Measurements from ENCODE around the gene SCYGR4. TPM values are rescaled to one million over a fixed set of nuclear protein-coding genes. Genes with fewer than 3 reads are reported as not detected.

The SCYGR4 gene
- total RNA-seq, 1 experiment from 2014 or later, result not detected

GRCh38 chr2:227625420-227625819 is 8.1 kb downstream of the SCYGR4 start:
- no peak for TF ChIP-seq CTCF (IDR thresholded peaks at IDR 0.05; ENCODE audit: insufficient read depth in 1 of 2, low read depth in 1 of 2, low read length in 1 of 2, severe bottlenecking in 1 of 2, unreplicated experiment in 1 of 2)
- H3K27me3 Mint-ChIP-seq (ENCODE audit: insufficient read depth, unreplicated experiment), result no peaks in the 10 kb centered on the region
- H3K27me3 ChIP-seq (replicated peaks; ENCODE audit: control insufficient read depth, insufficient read depth, low read length), result no peaks in the 10 kb centered on the region
- ChIA-PET CTCF (no interaction called here), POLR2A (no interaction called here)
- peaks cover 15% of the 10 kb centered on the region for H3K9me3 Mint-ChIP-seq (ENCODE audit: unreplicated experiment)
- H3K4me1 ChIP-seq, result no peaks in the 10 kb centered on the region
- DNase-seq, result no peak
- H3K9me3 ChIP-seq, result no peaks in the 10 kb centered on the region
- intact Hi-C loops (cut with micrococcal nuclease; ENCODE audit: unreplicated experiment), result no loop called here
- H3K36me3 ChIP-seq (ENCODE audit: control insufficient read depth, insufficient read depth, low read length), result no peaks in the 10 kb centered on the region
- BruUV-seq (replicated peaks), result no TSS peak
- H3K4me1 Mint-ChIP-seq (ENCODE audit: low read depth, unreplicated experiment), result peaks cover 8% of the 10 kb centered on the region
- no peaks in the 10 kb centered on the region for H3K36me3 Mint-ChIP-seq (ENCODE audit: insufficient read depth, unreplicated experiment)
- H3K4me3 ChIP-seq (ENCODE audit: low read depth, low read length), result no peak overlapping the region
- no peak overlapping the region for H3K27ac Mint-ChIP-seq (ENCODE audit: unreplicated experiment)
- no peak overlapping the region for H3K4me3 Mint-ChIP-seq (ENCODE audit: unreplicated experiment)

GRCh38 chr2:227626580-227627151 is 9.4 kb downstream of the SCYGR4 start:
- TF ChIP-seq CTCF (IDR thresholded peaks at IDR 0.05; ENCODE audit: insufficient read depth in 1 of 2, low read depth in 1 of 2, low read length in 1 of 2, severe bottlenecking in 1 of 2, unreplicated experiment in 1 of 2), result no peak
- Histone ChIP-seq H3K36me3 (ENCODE audit: control insufficient read depth, insufficient read depth, low read length) (no peaks in the 10 kb centered on the region), H3K4me1 (no peaks in the 10 kb centered on the region), H3K4me3 (ENCODE audit: low read depth, low read length) (no peak overlapping the region), H3K9me3 (no peaks in the 10 kb centered on the region), H3K27me3 (replicated peaks; ENCODE audit: control insufficient read depth, insufficient read depth, low read length) (no peaks in the 10 kb centered on the region)
- intact Hi-C loops (cut with micrococcal nuclease; ENCODE audit: unreplicated experiment), result no loop called here
- no peaks in the 10 kb centered on the region for H3K27me3 Mint-ChIP-seq (ENCODE audit: insufficient read depth, unreplicated experiment)
- no TSS peak for BruUV-seq (replicated peaks)
- no peaks in the 10 kb centered on the region for H3K36me3 Mint-ChIP-seq (ENCODE audit: insufficient read depth, unreplicated experiment)
- peaks cover 15% of the 10 kb centered on the region for H3K9me3 Mint-ChIP-seq (ENCODE audit: unreplicated experiment)
- H3K27ac Mint-ChIP-seq (ENCODE audit: unreplicated experiment), result no peak overlapping the region
- DNase-seq, result no peak
- H3K4me1 Mint-ChIP-seq (ENCODE audit: low read depth, unreplicated experiment), result peaks cover 8% of the 10 kb centered on the region
- H3K4me3 Mint-ChIP-seq (ENCODE audit: unreplicated experiment), result no peak overlapping the region
- ChIA-PET POLR2A (no interaction called here), CTCF (no interaction called here)

- Histone ChIP-seq H3K9me3 (no peaks in the 10 kb centered on the region), H3K36me3 (ENCODE audit: control insufficient read depth, insufficient read depth, low read length) (no peaks in the 10 kb centered on the region), H3K4me1 (no peaks in the 10 kb centered on the region), H3K4me3 (ENCODE audit: low read depth, low read length) (no peak overlapping the region), H3K27me3 (replicated peaks; ENCODE audit: control insufficient read depth, insufficient read depth, low read length) (no peaks in the 10 kb centered on the region)
- intact Hi-C loops (cut with micrococcal nuclease; ENCODE audit: unreplicated experiment), result no loop called here
- CTCF ChIA-PET, result no interaction called here
- no TSS peak for BruUV-seq (replicated peaks)
- peaks cover 8% of the 10 kb centered on the region for H3K4me1 Mint-ChIP-seq (ENCODE audit: low read depth, unreplicated experiment)
- H3K36me3 Mint-ChIP-seq (ENCODE audit: insufficient read depth, unreplicated experiment), result no peaks in the 10 kb centered on the region
- no peak overlapping the region for H3K27ac Mint-ChIP-seq (ENCODE audit: unreplicated experiment)
- no peaks in the 10 kb centered on the region for H3K27me3 Mint-ChIP-seq (ENCODE audit: insufficient read depth, unreplicated experiment)
- POLR2A ChIA-PET, result no interaction called here
- no peak overlapping the region for H3K4me3 Mint-ChIP-seq (ENCODE audit: unreplicated experiment)
- no peak for DNase-seq
- H3K9me3 Mint-ChIP-seq (ENCODE audit: unreplicated experiment), result peaks cover 15% of the 10 kb centered on the region
- no peak for TF ChIP-seq CTCF (IDR thresholded peaks at IDR 0.05; ENCODE audit: insufficient read depth in 1 of 2, low read depth in 1 of 2, low read length in 1 of 2, severe bottlenecking in 1 of 2, unreplicated experiment in 1 of 2)
Observed at GRCh38 chr2:227627769-227628168, 10.5 kb downstream of the SCYGR4 start.

Data from Caco-2 (cell line).